ENCODE measurements around the gene LIPG.

The LIPG gene

DNA sequence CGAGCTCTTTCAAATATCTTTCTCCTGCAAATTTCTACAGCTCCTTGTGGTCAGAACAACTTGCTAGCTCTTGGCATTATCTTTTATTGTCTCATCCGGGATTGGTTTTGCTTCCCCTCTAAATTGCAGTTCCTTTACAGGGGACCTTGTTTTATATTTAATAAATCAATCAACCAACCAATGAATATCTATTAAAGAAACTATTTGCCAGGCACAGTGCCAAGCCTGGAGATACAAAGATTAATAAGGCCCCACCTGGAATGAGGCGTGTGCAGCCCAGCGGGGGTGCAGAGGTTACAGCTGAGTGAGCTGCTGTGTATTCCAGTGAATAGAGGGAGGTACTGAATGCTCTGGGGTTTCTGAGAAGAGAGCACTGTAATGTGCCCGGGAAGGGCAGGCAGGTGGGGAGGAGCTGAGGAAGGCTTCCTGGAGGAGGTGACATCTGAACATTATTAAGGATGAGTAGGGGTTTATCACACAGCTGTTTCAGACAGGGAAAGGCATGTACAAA is 51.8 kb downstream of the LIPG start:
- peak; percentile 34 for DNase-seq

- no peak for DNase-seq
Measured at GRCh38 chr18:49616618-49617328, 54.9 kb downstream of the LIPG start.

- DNase-seq: no peak
Measured at GRCh38 chr18:49617329-49617695, 55.5 kb downstream of the LIPG start.

DNA sequence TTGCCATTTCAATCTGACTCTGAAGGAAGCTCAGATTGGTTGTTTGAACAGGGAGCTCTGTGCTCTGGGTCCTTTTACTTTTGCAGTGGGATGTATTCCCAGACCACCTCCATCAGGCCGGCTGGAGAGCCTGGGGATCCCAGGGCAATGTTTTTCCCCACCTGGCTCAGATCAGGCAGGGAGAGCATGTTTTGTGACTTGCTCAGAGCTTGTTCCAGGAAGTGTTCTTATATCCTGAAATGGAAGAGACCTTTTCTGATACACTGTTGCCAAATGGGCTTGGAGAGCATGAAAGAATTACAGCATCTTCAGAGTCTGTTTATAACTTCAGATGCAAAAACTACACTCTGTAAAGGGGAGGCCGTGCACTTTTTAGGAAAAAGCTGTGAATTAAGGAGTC is 56.0 kb downstream of the LIPG start:
- no peak for DNase-seq

DNA sequence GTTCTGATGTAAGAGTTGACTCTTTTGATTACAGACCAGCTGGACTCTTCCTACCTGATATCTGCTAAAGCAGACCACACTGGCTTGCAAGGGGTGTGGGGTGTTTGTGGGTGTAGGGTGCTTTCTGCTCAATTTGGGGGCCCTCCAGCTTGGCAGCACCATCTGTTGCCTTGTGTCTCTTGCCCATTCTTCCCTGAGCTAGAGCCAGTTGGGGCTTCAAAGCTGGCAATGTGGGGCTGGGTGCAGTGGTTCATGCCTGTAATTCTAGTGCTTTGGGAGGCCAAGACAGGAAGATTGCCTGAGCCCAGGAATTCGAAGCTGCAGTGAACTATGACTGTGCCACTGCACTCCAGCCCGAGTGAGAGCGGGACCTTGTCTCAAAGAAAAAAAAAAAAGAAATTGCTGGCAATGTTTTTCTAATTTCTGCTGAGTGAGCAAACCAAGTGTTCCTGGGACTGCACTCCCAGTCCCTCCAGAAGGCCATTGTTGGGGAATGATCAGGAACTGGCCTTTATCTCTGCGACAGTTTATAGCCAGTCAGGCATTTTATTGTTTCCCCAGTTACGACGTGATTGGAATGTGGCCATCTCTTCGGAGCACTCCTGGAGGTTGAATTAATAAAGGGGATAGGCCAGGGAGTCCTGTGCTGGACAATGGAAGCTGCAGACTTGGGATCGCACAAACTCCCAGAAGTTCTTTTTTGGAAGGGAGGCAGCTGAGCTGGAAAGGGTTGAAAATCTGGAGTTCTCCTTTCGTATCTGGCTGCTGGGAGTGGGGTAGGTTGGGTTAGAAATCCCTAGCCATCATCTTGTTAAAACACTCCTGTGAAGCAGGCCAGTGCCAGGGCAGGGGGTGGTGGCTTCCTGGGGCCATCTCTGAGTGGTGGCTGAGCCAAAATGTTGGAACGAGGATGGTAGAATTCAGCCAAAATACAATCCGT is 57.2 kb downstream of the LIPG start:
- DNase-seq: no peak

GRCh38 chr18:49619801-49620200 is 57.9 kb downstream of the LIPG start:
- DNase-seq: no peak

DNA sequence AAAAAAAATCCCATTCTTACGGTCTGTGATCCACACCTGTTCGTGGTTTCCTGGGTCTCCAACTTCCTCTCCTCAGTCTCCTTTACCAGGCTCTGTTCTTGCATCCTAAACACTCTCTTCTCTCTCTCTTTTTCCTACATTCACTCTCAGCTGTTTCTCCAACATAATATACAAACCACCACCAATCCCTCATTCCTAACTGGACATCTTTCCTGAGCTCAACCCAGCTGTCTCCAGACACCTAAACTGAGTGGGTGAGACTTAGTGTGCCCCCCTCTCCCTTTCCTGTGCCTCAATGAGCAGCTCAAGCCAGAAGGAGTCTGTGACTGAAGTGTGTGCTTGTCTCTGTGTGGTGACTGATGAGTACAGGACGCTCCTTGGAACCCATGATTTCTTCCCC is 59.4 kb downstream of the LIPG start:
- no peak for DNase-seq

DNA sequence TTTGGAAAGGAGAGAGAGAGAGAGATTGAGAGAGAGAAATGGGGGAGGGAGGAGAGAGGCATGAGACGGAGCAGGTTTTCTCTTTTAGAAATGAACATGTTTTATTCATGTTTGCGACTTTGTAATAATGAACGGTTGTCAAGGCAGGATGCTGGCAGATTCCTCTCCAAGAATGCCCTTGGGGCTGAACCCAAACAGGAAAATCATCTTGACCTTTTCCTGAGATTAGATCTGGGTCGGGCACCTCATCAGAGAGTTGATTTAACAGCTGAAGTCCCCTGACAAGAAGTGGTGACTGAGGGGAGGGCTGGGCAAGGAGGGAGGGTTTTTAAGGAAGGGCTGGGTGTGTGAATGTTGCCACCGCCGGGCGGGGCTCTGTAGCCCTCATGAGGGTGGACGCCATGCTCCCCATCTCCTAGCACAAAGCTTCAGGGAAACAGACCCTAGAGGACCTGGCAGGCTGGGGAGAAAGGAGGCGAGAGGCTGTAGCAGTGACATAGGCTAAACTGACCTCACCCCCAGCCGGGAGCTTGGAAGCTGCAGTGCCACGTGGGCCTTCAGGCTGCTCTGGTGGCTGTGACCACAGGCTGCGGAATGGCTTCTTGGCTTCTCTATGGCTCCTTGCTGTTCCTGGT is 60.0 kb downstream of the LIPG start:
- DNase-seq: no peak

DNA sequence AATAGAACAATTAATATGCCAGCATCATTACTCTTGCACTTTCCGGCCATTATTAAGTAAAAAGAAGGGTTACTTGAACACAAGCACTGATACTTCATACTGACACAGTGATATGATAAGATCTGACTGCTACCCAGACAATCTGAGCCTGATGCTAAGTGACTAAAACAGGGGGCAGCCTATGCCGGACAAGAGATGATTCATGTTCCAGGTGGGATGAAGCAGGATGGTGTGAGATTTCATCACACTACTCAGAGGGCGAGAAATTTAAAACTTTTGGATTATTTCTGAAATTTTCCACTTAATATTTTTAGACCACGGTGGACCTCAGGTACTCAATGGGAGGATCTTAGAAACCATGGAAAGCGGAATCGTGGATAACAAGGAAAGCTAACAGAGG is 61.7 kb downstream of the LIPG start:
- DNase-seq: no peak

- no peak for DNase-seq
Measured at GRCh38 chr18:49625021-49625691, 63.3 kb downstream of the LIPG start.

DNA sequence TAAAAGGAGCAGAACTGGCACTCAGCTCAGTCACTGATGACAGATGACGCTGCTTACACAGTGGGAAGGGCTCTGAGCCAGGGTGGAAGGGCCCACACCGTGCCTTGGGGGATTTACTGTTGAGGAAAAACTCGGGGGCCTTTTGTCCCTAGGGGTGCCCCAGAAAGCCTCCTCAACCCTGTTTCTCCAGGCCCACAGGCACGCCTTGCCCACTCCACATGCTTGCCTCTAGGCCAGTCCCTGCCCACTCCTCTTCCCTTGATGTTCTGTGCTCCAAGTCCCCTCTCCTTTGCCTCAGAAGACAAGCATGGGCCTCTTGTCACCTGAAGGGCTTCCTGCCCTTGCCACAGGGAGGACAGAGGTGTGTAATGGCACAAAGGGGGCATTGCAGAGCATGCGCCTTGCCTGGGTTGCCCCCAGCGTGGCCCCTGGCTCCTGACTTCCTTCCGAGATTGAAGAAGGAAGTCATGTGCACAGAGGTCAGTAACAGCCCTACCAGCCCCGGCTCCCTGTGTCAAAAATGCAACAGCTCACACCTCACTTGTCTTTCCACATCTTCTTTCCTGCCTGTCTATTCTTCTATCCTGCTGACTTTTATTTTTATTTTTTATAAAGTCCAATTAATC is 65.1 kb downstream of the LIPG start:
- DNase-seq: no peak

DNA sequence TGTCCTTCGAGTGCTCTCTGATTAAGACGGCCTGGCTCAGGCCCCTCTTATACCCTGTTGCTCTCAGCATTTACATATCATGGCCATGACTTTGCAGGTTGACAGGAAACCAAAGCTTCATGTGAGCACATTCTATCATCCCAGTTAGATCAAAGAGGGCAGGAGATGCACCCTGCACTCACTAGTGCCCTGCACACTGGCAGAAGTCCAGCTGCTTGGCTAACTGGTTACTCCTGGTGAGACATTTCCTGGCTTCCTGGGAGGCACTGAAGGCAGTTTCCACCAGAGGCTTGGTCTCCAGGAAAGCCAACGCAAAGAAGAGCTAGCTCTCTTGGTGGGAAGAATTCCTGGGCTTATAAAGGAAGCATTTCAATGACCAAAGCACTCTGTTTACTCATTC is 66.3 kb downstream of the LIPG start:
- DNase-seq: no peak

GRCh38 chr18:49628881-49629795 is 67.3 kb downstream of the LIPG start:
- DNase-seq: no peak

DNA sequence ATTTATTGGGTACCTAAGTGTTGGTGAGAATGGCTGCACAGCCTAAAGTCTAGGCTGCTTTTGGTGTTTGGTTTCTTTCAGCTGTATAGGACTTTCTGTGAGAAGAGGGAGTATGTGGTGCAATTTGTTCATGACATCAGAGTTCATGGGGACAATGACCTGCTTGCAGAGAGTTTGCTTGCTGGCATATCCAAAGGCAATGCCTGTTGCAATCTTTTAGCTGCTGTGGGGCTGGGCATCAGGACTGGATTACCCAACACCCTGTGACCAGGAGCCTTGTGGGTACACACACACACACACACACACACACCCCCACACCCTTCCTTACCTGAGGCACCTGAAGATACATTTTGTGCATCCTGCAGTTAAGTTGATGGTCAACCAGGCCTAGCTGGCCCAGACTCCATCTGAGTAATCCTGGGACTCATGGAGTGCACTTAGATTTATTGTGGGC is 68.4 kb downstream of the LIPG start:
- no peak for DNase-seq

GRCh38 chr18:49631146-49631866 is 69.4 kb downstream of the LIPG start:
- no peak for DNase-seq

GRCh38 chr18:49632588-49632987 is 70.7 kb downstream of the LIPG start:
- DNase-seq: no peak

DNA sequence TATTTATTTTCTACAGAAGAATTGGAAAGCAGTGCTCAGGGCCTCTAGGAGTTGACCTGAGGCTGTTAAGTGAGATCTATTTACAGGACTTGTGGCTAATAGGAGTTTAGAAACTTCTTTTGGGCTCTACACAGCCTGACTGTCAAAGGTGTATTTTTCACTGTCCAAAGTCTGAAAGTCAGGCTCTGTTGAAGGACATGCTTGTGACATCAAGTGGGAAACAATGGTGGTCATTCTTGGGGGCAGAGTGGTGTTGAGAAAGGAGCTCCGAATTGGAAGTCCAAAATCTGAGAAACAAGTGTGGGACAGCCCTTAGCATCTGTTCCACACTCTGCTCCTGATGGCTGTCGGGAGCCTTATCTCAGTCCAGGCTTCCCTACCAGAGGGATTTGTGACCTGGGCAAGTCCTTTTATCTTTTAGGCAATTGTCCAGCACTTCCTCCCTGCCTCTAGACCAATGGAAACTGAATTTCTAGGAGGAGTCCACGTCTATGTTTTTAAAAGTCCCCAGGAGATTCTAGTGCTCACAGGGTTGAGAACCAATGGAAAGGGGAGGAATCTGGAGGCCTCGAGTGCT is 76.4 kb downstream of the LIPG start:
- DNase-seq: no peak

GRCh38 chr18:49638891-49639557 is 77.2 kb downstream of the LIPG start:
- no peak for DNase-seq

- no peak for DNase-seq
Measured at GRCh38 chr18:49639643-49640391, 78.0 kb downstream of the LIPG start.

Measured in DMS153 (cell line).